GM19397 (cell line): ENCODE data around the gene APBB2.

Source experiments
- ATAC-seq: cut with Tn5 transposase; IDR thresholded peaks from one replicate; pipeline ENCODE4 v1.9.1; 2021; ENCODE audit warnings: mild to moderate bottlenecking, moderate library complexity; ENCODE audit not compliant: unreplicated experiment

The APBB2 gene

GRCh38 chr4:40789771-40790170 lies 424.6 kb downstream of the APBB2 start:
- ATAC-seq = no peak

DNA sequence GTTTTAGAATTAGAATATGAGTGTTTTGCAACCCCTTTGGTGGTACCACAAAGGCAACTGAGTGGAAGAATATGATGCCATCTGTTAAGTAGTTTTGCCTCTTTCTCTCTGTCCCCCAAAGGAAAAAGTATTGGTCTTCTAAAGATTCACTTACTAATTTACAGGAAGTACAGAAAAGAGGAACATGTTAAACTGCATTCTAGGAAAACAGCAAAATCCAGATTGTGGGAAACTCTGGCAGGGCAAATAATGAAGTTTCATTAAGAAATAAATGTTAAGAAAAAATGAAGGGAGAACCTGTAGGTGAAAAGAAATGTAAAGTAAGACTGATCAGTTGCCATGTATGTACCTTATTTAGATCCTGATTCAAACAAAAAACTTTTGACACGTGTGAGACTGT lies 425.3 kb downstream of the APBB2 start:
- ATAC-seq = no peak

DNA sequence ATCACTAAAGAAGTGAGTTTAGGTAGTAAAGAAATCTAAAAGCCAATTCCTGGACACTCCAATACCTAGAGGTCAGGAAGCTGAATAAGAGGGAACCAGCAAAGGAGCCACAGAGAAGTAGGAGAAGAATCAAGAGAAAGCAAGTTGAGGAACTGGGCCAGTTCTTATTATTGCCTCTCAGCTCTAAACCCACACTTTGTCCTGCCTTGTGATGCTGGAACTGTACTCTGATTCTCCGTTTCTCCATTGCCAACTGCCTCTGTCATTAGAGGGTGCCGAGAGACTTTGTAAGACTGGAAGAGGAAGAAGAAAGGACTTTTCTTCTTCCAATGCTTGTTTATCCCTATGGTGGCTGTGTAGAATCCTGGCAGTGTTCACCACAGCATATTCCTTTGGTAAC lies 426.0 kb downstream of the APBB2 start:
- ATAC-seq = no peak

DNA sequence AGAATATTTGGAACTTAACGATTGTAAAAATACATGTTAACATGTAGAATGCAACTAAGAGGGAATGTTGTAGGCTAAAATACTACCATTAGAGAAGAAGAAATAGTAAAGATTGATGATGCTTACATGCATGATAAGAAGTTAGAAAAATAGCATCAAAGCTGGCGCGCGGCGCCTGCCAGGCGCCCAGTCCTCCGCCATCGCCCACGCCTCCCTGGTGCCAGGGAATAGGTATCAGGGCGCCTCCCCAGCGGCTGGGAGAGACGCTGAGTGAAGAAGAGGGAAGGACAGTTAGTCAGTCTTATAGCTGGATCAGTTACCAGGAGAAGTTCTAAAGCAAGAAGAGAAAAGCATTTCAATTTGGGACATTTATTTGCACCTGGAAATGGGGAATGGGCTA lies 428.6 kb downstream of the APBB2 start:
- ATAC-seq = no peak

GRCh38 chr4:40782876-40783275 lies 431.5 kb downstream of the APBB2 start:
- ATAC-seq = no peak

GRCh38 chr4:40778090-40778489 lies 436.3 kb downstream of the APBB2 start:
- ATAC-seq = no peak

DNA sequence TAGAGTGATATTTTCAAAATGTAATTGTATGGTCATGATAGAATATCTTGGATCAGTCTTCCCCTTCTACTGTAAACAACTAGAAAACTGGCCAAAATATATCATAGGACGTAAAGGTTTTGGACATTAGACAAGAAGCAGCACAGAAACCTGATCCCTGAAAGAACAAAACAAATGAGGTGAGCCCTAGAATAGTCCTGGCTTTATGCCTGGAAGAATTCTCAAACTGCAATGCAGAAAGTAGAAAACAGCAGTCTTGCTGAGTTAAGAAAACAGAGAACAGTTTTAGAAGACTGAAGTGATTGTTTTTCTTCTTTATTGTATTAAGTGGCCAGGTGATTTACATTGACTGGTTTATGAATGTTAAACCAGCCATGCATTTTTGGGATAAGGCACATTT lies 445.1 kb downstream of the APBB2 start:
- ATAC-seq = no peak

GRCh38 chr4:40763228-40763716 lies 451.1 kb downstream of the APBB2 start:
- ATAC-seq = peak; percentile 97
